Uterus (tissue), 2 donors: ENCODE results near the gene FDPS.

Experiments
- POLR2A ChIP-seq, 2 donors: fragments of 450-650 bp; IDR thresholded peaks; one replicate each; pipeline ENCODE4 v1.6.1; 2016; ENCODE audit warnings: antibody characterized with exemption in 2 of 2, mild to moderate bottlenecking in 1 of 2, moderate library complexity in 1 of 2
- TF ChIP-seq, protein P1 (sequence below), 4 experiments: fragments of 200-600 bp in 2 of 4; fragments of 450-650 bp in 2 of 4; sonication (generic) in 2 of 4; IDR thresholded peaks; one replicate each; pipeline ENCODE4 v1.5.1; 2016 to 2019; ENCODE audit warnings: antibody characterized with exemption in 4 of 4, mild to moderate bottlenecking in 2 of 4, moderate library complexity in 1 of 4

DNA sequence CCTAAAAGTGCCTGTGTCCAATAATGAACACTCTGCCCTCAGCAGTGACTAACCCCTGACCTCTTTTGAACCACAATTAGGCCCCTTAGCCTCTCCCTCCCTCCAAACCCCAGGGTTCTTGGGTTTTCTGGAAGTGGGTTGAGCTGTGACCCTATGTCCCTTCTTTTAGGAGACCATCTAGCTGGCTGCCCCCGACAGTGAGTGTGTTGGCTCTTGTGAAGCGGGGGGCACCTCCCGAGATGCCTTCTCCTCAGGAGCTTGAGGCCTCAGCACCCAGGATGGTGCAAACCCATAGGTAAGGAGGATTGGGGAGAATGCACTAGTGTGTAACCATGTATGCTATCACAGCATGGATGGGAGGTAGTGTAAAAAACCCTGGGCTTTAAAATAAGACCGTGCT is 19.3 kb downstream of the FDPS start:
- TF ChIP-seq, protein P1, sequence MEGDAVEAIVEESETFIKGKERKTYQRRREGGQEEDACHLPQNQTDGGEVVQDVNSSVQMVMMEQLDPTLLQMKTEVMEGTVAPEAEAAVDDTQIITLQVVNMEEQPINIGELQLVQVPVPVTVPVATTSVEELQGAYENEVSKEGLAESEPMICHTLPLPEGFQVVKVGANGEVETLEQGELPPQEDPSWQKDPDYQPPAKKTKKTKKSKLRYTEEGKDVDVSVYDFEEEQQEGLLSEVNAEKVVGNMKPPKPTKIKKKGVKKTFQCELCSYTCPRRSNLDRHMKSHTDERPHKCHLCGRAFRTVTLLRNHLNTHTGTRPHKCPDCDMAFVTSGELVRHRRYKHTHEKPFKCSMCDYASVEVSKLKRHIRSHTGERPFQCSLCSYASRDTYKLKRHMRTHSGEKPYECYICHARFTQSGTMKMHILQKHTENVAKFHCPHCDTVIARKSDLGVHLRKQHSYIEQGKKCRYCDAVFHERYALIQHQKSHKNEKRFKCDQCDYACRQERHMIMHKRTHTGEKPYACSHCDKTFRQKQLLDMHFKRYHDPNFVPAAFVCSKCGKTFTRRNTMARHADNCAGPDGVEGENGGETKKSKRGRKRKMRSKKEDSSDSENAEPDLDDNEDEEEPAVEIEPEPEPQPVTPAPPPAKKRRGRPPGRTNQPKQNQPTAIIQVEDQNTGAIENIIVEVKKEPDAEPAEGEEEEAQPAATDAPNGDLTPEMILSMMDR (IDR thresholded peaks at IDR 0.05), result no peak
- no peak for TF ChIP-seq POLR2A (IDR thresholded peaks at IDR 0.05)
